PC-9 (cell line): ENCODE data around the gene GPX3. TPM values are rescaled to one million over a fixed set of nuclear protein-coding genes. Genes with fewer than 3 reads are reported as not detected.

Experiments used
- BruUV-seq: library from RNA; stranded (reverse); fragments of 400-500 nt; replicated peaks from 2 replicates; lab custom pipeline; 2021; lab: Mats Ljungman, UMichigan
- CTCF ChIA-PET: fragments of 300-600 bp; sonication (Branson Sonifier 250); formaldehyde crosslinking; loops from one replicate; lab custom pipeline; 2022; ENCODE audit warnings: antibody characterized with exemption; lab: Charles Lee
- POLR2A ChIA-PET: fragments of 300-600 bp; sonication (Branson Sonifier 250); formaldehyde crosslinking; loops from one replicate; lab custom pipeline; 2022; ENCODE audit warnings: antibody characterized with exemption; ENCODE audit not compliant: unreplicated experiment; lab: Charles Lee
- DNase-seq, 2 experiments: peaks; one replicate each; pipeline versions ENCODE4 v3.0.0 to v3.0.0-alpha.2; 2015 to 2022; ENCODE audit warnings: mixed read lengths in 1 of 2
- H2AFZ ChIP-seq: fragments of 200-600 bp; sonication (generic); 2 replicates; pipeline ENCODE4 v1.8.1; 2017; ENCODE audit warnings: antibody characterized with exemption
- H3F3A ChIP-seq: fragments of 200-600 bp; sonication (generic); 2 replicates; pipeline ENCODE4 v1.8.1; 2017; ENCODE audit warnings: antibody characterized with exemption, mild to moderate bottlenecking, low read depth; ENCODE audit not compliant: insufficient read depth
- H3K27ac ChIP-seq: fragments of 200-600 bp; sonication (generic); 2 replicates; pipeline ENCODE4 v1.6.1; 2016; ENCODE audit warnings: mixed run types
- H3K27me3 ChIP-seq: fragments of 200-600 bp; sonication (generic); 2 replicates; pipeline ENCODE4 v1.6.1; 2016; ENCODE audit warnings: low read depth, mixed run types; ENCODE audit not compliant: insufficient read depth
- H3K36me3 ChIP-seq: fragments of 200-600 bp; sonication (generic); 2 replicates; pipeline ENCODE4 v1.6.1; 2016; ENCODE audit warnings: low read depth, mixed run types
- H3K4me1 ChIP-seq: fragments of 200-600 bp; sonication (generic); replicated peaks from 2 replicates; pipeline ENCODE4 v1.6.1; 2016; ENCODE audit warnings: mixed run types; ENCODE audit not compliant: insufficient read depth
- H3K4me2 ChIP-seq: fragments of 200-600 bp; sonication (generic); 2 replicates; pipeline ENCODE4 v1.6.1; 2017; ENCODE audit warnings: mixed run types
- H3K4me3 ChIP-seq: fragments of 200-600 bp; sonication (generic); 2 replicates; pipeline ENCODE4 v1.6.1; 2016; ENCODE audit warnings: mixed run types
- H3K79me2 ChIP-seq: fragments of 200-600 bp; sonication (generic); 2 replicates; pipeline ENCODE4 v1.6.1; 2017; ENCODE audit warnings: low read depth, mixed run types
- H3K9me2 ChIP-seq: fragments of 200-600 bp; sonication (generic); 2 replicates; pipeline ENCODE4 v1.8.1; 2017; ENCODE audit warnings: mild to moderate bottlenecking; ENCODE audit not compliant: insufficient read depth
- H3K9me3 ChIP-seq: fragments of 200-600 bp; sonication (generic); 2 replicates; pipeline ENCODE4 v1.8.1; 2016; ENCODE audit warnings: low read depth; ENCODE audit not compliant: insufficient read depth
- H4K20me1 ChIP-seq: fragments of 200-600 bp; sonication (generic); 2 replicates; pipeline ENCODE4 v1.8.1; 2017; ENCODE audit not compliant: insufficient read depth
- EZH2 ChIP-seq: fragments of 200-600 bp; sonication (generic); IDR thresholded peaks from 2 replicates; pipeline ENCODE4 v1.8.0; 2017; ENCODE audit warnings: antibody characterized with exemption, low read depth
- intact Hi-C: fragments of 100-400 bp; cut with micrococcal nuclease; formaldehyde crosslinking; loops from one replicate; pipeline ENCODE4 v1.10.0; 2022; ENCODE audit not compliant: unreplicated experiment
- total RNA-seq: library from RNA; stranded (reverse); gene quantifications from 2 replicates; pipeline ENCODE4 v1.2.3, GENCODE V29; 2021
- TF ChIP-seq, protein P1 (sequence below): fragments of 200-600 bp; sonication (generic); conservative IDR thresholded peaks from 2 replicates; pipeline ENCODE4 v1.6.1; 2017; ENCODE audit warnings: mixed run types, antibody characterized with exemption, mild to moderate bottlenecking, moderate library complexity

GPX3 gene
- total RNA-seq, 1 experiment from 2014 or later: 93.2 TPM

DNA sequence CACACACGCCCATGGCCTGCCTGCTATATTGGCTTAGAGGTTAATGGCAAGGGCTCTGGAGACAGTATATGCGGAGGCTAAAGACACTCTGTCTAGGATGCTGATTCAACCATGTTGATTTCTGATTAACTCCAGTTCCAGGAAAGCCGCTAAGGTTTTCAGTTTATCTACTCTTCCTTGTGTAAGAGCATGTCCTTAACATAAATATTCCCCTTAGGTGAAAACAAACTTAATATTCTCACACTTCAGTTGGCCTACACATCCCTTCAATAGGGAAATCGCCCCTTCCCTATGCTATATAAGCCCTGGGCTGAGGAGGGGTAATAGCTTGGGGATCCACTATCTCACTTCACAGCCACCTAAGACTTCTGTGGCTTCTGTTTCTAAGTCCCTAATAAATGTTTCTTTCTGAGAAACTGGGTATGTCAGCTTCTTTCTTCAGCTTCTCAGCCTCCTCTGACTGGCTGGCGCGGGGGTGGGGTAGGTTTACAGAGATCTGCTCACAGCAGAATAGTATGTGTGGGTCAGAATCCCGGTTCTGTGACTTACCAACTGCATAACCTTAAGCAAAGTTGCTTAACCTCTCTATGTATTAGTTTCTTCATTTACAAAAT, 4.3 kb upstream of the GPX3 start:
- H3F3A ChIP-seq: no peaks in the 10 kb centered on the region
- peaks cover 7% of the 10 kb centered on the region for H3K4me1 ChIP-seq
- no peaks in the 10 kb centered on the region for H3K27me3 ChIP-seq
- H3K36me3 ChIP-seq: no peaks in the 10 kb centered on the region
- POLR2A ChIA-PET: no interaction called here
- CTCF ChIA-PET: no interaction called here
- no peak overlapping the region for H3K4me2 ChIP-seq
- no peak overlapping the region for H2AFZ ChIP-seq
- peak in 1 of 2 experiments; percentile 17 for DNase-seq
- no peak for TF ChIP-seq EZH2
- TF ChIP-seq, protein P1, sequence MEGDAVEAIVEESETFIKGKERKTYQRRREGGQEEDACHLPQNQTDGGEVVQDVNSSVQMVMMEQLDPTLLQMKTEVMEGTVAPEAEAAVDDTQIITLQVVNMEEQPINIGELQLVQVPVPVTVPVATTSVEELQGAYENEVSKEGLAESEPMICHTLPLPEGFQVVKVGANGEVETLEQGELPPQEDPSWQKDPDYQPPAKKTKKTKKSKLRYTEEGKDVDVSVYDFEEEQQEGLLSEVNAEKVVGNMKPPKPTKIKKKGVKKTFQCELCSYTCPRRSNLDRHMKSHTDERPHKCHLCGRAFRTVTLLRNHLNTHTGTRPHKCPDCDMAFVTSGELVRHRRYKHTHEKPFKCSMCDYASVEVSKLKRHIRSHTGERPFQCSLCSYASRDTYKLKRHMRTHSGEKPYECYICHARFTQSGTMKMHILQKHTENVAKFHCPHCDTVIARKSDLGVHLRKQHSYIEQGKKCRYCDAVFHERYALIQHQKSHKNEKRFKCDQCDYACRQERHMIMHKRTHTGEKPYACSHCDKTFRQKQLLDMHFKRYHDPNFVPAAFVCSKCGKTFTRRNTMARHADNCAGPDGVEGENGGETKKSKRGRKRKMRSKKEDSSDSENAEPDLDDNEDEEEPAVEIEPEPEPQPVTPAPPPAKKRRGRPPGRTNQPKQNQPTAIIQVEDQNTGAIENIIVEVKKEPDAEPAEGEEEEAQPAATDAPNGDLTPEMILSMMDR: no peak
- no peaks in the 10 kb centered on the region for H3K9me2 ChIP-seq
- no peaks in the 10 kb centered on the region for H3K79me2 ChIP-seq
- no TSS peak for BruUV-seq
- no peaks in the 10 kb centered on the region; the same call in 1 of the 2 replicates for H3K9me3 ChIP-seq
- H3K4me3 ChIP-seq: no peak overlapping the region
- no peaks in the 10 kb centered on the region for H4K20me1 ChIP-seq
- intact Hi-C loops: no loop called here
- no peak overlapping the region for H3K27ac ChIP-seq

DNA sequence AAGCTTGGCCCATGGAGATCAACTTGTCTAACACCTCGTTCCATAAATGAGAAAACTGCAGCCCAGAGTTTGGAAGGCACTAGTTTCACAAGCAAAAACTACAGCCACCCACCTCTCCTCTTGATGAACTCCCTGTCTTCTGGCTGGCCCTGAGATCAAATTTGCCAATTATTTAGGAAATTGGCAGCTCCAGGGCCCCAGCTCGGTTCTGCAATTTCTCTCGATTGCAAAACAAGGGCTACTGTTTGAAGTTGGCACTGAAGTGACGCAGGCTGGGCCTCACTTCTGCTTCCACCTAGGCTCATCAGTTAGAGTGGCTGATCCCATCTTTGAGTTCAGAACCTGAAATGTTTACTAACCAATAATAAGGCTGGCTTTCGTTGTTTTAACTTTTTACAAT, 3.7 kb upstream of the GPX3 start:
- Histone ChIP-seq H3K27ac (no peak overlapping the region), H3K4me1 (peaks cover 12% of the 10 kb centered on the region), H2AFZ (no peak overlapping the region), H3F3A (no peaks in the 10 kb centered on the region), H3K4me3 (no peak overlapping the region), H3K4me2 (no peak overlapping the region), H4K20me1 (no peaks in the 10 kb centered on the region), H3K9me3 (no peaks in the 10 kb centered on the region; the same call in 1 of the 2 replicates), H3K79me2 (no peaks in the 10 kb centered on the region), H3K27me3 (no peaks in the 10 kb centered on the region), H3K36me3 (no peaks in the 10 kb centered on the region), H3K9me2 (no peaks in the 10 kb centered on the region)
- TF ChIP-seq, protein P1: no peak
- TF ChIP-seq EZH2: no peak
- DNase-seq: no peak
- ChIA-PET CTCF (no interaction called here), POLR2A (no interaction called here)
- BruUV-seq: no TSS peak
- intact Hi-C loops: no loop called here

DNA sequence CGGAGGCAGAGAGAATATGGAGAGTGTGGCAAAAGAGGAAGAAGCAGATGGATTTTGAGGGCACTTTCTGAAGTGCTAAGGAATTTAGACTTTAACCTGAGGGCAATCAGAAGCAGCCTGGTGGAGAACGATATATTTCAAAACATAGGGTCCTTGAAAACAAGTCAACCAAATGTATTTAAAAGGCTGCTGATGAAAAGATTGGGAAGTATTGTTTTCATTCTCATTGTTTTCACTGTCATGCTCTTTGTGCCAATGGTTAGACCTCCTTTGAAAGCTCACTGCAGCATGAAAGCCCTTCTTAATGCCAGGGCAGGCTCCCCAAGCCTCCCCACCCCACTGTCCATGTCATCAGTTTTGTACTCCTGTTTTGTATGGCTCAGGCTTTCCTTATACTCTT, 2.5 kb upstream of the GPX3 start:
- Histone ChIP-seq H3K79me2 (no peaks in the 10 kb centered on the region), H3K27me3 (no peaks in the 10 kb centered on the region), H3K4me2 (no peak overlapping the region), H4K20me1 (no peaks in the 10 kb centered on the region), H3K4me1 (peaks cover 12% of the 10 kb centered on the region), H3K9me3 (no peaks in the 10 kb centered on the region; the same call in 1 of the 2 replicates), H2AFZ (no peak overlapping the region), H3K36me3 (no peaks in the 10 kb centered on the region), H3K4me3 (no peak overlapping the region), H3K27ac (no peak overlapping the region), H3F3A (no peaks in the 10 kb centered on the region), H3K9me2 (no peaks in the 10 kb centered on the region)
- POLR2A ChIA-PET: no interaction called here
- BruUV-seq: no TSS peak
- peak in 1 of 2 experiments; percentile 9 for DNase-seq
- intact Hi-C loops: no loop called here
- CTCF ChIA-PET: no interaction called here
- no peak for TF ChIP-seq EZH2
- TF ChIP-seq, protein P1: no peak
